HL-60 (cell line): ENCODE results near the gene CNOT8.

Experiments used
- DNase-seq, 2 experiments: peaks; one replicate each; pipeline ENCODE4 v3.0.0-alpha.2; 2010 to 2020; ENCODE audit warnings: low read depth in 1 of 2, low spot score in 1 of 2
- H3K27ac ChIP-seq: fragments of 250-450 bp; sonication (Bioruptor Pico); replicated peaks from 2 replicates; pipeline ENCODE4 v1.5.1; 2020; ENCODE audit warnings: mild to moderate bottlenecking, moderate library complexity
- H3K27me3 ChIP-seq: fragments of 250-450 bp; sonication (Bioruptor Pico); 2 replicates; pipeline ENCODE4 v1.5.1; 2021; ENCODE audit warnings: mild to moderate bottlenecking, moderate library complexity; ENCODE audit not compliant: insufficient read depth, poor library complexity, severe bottlenecking
- H3K4me3 ChIP-seq: replicated peaks from 2 replicates; pipeline ENCODE4 v1.5.1; 2011; ENCODE audit warnings: mild to moderate bottlenecking, control low read depth, low read length; ENCODE audit not compliant: insufficient read depth
- CTCF ChIP-seq: IDR thresholded peaks from one replicate; pipeline ENCODE4 v1.5.1; 2011; ENCODE audit warnings: low read length, control low read depth, inconsistent platforms; ENCODE audit not compliant: insufficient read depth
- GABPA ChIP-seq: IDR thresholded peaks from 2 replicates; pipeline ENCODE4 v1.6.1; 2012; ENCODE audit warnings: low read depth
- POLR2AphosphoS5 ChIP-seq: IDR thresholded peaks from 2 replicates; pipeline ENCODE4 v1.6.1; 2012; ENCODE audit warnings: low read depth
- REST ChIP-seq: IDR thresholded peaks from 2 replicates; pipeline ENCODE4 v1.6.1; 2012; ENCODE audit warnings: low read depth; ENCODE audit not compliant: insufficient replicate concordance
- SPI1 ChIP-seq: IDR thresholded peaks from 2 replicates; pipeline ENCODE4 v1.6.1; 2012; ENCODE audit warnings: low read depth, mild to moderate bottlenecking, borderline replicate concordance

Gene CNOT8

GRCh38 chr5:154868702-154869101 is 10.3 kb downstream of the CNOT8 start:
- Histone ChIP-seq H3K27ac (no peak overlapping the region), H3K27me3 (no peaks in the 10 kb centered on the region), H3K4me3 (no peak overlapping the region)
- TF ChIP-seq POLR2AphosphoS5 (no peak), GABPA (no peak), REST (no peak)
- DNase-seq, result no peak

GRCh38 chr5:154871734-154872133 is 13.3 kb downstream of the CNOT8 start:
- no peak overlapping the region for H3K27ac ChIP-seq
- H3K27me3 ChIP-seq, result no peaks in the 10 kb centered on the region
- no peak for DNase-seq
- no peak overlapping the region for H3K4me3 ChIP-seq
- TF ChIP-seq CTCF (no peak), SPI1 (no peak), POLR2AphosphoS5 (no peak), REST (no peak), GABPA (no peak)

GRCh38 chr5:154873791-154874331 is 15.4 kb downstream of the CNOT8 start:
- H3K27ac ChIP-seq, result no peak overlapping the region
- TF ChIP-seq POLR2AphosphoS5, result no peak
- no peak for TF ChIP-seq REST
- H3K4me3 ChIP-seq, result no peak overlapping the region
- DNase-seq, result no peak
- no peaks in the 10 kb centered on the region for H3K27me3 ChIP-seq

- no peak for DNase-seq
- Histone ChIP-seq H3K27ac (no peak overlapping the region), H3K4me3 (no peak overlapping the region), H3K27me3 (no peaks in the 10 kb centered on the region)
- TF ChIP-seq GABPA, result no peak
- no peak for TF ChIP-seq CTCF
- no peak for TF ChIP-seq POLR2AphosphoS5
- TF ChIP-seq SPI1, result no peak
- no peak for TF ChIP-seq REST
These were observed 20.4 kb downstream of the CNOT8 start for GRCh38 chr5:154878642-154879335.
